DND-41 (cell line): Measurements from ENCODE around the gene ARV1.

Source experiments
- EZH2 ChIP-seq: IDR thresholded peaks from 3 replicates; pipeline ENCODE4 v1.6.1; 2012; ENCODE audit warnings: borderline replicate concordance, low read depth, mild to moderate bottlenecking, moderate library complexity, low read length, inconsistent platforms; ENCODE audit not compliant: severe bottlenecking
- TF ChIP-seq, protein P1 (sequence below): IDR thresholded peaks from 2 replicates; pipeline ENCODE4 v1.5.1; 2012; ENCODE audit warnings: borderline replicate concordance, low read length, moderate library complexity, mild to moderate bottlenecking; ENCODE audit not compliant: poor library complexity, severe bottlenecking; ENCODE audit errors: extremely low read depth

DNA sequence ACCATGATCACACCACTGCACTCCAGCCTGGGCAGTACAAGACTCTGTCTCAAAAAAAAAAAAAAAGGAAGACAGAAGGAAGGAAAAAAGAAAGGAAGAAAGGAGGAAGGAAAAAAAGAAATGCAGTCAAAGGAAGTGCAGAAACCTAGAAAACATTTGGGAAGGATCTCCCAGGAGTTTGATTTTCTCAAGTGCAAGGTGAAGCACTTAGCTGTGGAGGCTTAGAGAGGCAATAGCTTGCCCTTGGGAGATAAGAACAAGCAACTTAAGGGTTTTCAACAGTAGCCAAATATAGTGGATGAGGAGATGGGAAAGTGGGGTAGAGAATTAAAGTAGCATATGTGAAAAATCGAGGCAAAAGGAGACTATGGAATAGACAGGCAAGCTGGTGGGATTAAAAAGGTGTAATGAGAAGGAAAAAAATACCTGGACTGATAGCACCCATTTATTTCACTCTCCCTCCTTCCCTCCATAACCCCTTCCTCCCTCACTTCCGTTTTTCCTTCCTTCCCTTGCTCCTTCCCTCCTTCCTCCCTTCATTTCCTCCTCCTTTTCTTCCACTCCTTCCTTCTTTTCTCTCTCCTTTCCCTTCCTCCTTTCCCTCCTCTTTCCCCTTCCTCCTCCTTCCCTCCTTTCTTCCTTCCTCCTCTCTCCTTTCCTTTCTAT lies 68.0 kb downstream of the ARV1 start:
- TF ChIP-seq, protein P1, sequence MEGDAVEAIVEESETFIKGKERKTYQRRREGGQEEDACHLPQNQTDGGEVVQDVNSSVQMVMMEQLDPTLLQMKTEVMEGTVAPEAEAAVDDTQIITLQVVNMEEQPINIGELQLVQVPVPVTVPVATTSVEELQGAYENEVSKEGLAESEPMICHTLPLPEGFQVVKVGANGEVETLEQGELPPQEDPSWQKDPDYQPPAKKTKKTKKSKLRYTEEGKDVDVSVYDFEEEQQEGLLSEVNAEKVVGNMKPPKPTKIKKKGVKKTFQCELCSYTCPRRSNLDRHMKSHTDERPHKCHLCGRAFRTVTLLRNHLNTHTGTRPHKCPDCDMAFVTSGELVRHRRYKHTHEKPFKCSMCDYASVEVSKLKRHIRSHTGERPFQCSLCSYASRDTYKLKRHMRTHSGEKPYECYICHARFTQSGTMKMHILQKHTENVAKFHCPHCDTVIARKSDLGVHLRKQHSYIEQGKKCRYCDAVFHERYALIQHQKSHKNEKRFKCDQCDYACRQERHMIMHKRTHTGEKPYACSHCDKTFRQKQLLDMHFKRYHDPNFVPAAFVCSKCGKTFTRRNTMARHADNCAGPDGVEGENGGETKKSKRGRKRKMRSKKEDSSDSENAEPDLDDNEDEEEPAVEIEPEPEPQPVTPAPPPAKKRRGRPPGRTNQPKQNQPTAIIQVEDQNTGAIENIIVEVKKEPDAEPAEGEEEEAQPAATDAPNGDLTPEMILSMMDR = no peak
- TF ChIP-seq EZH2 = no peak
